SHP77 (cell line): ENCODE data around the gene LRRC3.
A peak's percentile ranks its signal among the peaks of the same experiment; 100 is the strongest.
"Not testable (repeated sequence)": the region's sequence is repeated elsewhere in the genome, so short reads cannot be mapped to it uniquely, and the experiment has no call there.

Experiments
- DNase-seq, 2 experiments: peaks; one replicate each; lab custom pipeline; 2025; lab: John Stamatoyannopoulos, UW

LRRC3 gene

DNA sequence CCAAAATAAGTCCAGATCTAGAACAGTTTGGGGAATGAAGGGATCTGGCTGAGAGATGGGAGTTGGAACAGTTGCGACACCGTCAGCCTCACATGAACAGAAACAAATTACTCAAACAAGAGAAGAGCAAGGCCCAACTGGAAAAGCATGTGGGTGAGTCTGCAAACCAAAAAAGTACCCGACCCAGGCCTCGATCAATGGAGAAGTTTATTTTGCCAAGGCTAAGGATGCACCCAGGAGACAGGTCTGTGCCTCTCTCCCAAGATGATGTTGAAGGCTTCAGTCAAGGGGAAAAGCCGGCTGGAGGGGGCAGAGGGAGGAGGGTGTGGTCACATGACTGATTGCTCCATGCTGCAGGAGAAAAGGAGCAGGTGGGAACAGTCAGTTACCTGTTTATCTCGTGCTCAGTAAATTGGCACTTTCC is 42.4 kb downstream of the LRRC3 start:
- no peak for DNase-seq

DNA sequence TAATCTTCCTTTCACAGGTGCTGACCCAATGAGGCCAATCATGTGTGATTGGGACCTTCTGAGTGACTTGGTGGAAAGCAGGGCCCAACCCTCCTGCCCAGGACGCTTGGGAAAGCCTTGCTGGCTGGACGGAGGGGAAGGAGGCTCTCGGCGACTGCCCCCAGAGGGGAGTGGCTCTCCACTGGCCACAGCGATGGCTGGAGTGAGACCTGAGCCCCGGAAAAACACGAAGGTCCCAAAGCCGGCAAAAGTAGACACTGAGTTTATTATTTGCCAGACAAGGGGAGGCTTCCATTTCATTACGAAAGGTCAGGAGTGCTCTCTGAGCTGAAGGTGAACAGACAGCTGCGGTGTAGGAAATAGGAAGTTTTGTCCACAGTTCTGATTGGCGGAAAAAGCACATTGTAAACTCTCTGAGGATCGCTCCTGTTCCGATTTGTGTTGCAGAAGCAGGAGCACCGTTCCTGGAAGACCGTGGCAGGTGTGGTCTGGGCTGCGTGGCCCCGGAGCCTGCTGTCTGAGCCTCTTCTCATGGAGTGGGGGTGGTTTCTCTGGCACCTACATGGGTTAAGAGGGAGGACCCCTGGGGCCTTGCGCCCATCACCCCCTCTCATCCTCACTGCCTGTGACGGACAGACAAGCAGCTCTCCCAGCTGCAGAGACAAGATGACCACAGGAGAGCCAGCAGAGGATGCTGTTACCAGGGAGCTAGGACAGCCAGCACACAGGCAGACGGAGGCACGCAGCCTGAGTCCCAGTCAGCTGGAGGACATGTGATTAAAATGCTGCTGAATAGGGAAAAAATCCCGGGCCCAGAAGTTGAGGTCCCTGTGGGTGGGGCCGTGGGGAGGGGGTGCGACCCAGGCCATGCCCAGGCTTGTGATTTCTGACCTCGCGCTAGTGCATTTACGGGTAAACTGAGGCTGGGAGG is 43.2 kb downstream of the LRRC3 start:
- peak; percentile 19 to 26 for DNase-seq

DNA sequence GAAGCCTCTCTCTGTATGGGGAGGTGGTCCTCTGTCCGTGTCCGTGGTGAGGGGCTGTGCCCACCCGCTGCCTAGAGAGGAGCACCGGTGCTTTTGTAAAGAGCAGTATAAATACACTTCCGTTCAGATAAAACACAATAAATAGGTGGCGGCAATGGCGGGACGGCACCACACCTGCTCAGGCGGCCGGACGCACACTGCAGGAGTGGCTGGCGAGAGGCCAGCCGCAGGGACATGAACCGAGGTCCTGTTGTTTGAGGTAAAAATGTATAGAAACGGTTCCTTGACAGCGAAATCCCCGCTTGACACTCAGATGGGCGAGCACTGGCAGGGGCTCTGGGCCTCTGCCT is 43.9 kb downstream of the LRRC3 start:
- no peak for DNase-seq

DNA sequence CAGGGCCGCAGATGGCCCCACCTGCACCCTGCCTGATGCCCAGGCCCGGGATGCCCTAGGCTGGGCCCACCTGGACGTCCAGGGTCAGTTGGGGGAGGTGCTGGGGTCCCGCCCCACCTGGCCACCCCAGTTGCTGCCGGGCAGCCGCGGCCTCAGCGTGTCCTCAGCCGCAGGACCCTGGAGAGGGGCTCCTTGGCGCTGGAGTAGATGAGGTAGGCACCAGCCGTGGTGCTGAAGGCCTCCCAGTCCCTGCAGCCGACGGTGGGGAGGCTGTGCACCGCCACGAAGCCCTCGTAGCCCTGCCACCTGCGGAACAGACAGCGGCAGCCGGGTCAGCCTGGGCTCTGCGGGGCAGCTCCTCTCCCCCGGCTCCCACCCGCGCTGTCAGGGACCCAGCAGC is 44.3 kb downstream of the LRRC3 start:
- no peak for DNase-seq

DNA sequence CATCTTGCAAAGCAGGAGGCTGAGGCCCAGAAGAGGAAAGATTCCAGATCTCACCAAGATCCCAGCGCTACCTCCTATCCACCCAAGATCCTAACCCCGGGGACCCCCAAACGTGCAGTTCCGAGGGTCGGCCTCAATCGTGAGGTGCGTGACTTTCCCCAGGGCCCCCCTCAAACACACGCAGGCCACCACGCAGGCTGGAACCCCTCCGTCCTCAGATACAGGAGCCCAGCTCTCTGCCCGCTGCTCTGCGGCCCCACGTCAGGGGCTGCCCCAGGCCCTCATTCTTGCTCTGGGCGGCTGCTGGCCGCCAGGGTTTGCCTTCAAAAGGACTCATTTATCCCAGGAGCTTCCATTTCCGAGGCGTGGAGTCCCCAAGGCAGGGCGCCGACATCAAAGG is 44.8 kb downstream of the LRRC3 start:
- no peak for DNase-seq

DNA sequence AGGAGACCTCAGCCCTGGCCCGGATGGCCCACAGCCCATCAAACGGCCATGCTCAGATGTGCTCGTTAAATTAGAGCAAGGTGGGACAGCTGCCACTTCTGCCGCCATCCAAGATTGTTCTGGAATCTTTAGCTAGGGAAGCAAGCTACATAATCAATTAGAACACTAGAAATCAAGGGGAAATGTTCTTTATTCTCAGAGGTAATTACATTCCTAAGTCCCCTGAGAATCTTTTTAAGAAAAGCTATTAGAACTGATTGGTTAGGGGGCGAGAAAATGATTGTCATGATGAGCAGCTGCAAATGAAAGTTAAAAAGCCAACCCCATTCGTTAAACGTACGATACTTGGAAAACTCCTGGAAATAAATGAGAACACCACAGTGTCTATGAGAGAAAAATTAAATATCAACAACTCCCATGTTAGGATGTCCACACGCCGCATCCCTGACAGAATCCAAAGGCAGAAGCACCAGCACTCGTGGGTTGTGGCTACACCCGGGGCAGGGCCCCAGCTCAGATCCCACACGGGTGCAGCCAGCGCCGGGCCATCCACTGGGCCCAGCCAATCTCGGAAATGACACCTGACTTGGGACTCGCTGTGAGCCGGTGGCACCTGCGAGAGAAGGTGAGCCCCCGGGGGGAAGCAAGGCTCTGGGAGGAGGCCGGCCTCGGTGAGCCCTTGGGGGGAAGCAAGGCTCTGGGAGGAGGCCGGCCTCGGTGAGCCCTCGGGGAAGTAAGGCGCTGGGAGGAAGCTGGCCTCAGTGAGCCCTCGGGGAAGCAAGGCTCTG is 47.1 kb downstream of the LRRC3 start:
- DNase-seq, result no peak

DNA sequence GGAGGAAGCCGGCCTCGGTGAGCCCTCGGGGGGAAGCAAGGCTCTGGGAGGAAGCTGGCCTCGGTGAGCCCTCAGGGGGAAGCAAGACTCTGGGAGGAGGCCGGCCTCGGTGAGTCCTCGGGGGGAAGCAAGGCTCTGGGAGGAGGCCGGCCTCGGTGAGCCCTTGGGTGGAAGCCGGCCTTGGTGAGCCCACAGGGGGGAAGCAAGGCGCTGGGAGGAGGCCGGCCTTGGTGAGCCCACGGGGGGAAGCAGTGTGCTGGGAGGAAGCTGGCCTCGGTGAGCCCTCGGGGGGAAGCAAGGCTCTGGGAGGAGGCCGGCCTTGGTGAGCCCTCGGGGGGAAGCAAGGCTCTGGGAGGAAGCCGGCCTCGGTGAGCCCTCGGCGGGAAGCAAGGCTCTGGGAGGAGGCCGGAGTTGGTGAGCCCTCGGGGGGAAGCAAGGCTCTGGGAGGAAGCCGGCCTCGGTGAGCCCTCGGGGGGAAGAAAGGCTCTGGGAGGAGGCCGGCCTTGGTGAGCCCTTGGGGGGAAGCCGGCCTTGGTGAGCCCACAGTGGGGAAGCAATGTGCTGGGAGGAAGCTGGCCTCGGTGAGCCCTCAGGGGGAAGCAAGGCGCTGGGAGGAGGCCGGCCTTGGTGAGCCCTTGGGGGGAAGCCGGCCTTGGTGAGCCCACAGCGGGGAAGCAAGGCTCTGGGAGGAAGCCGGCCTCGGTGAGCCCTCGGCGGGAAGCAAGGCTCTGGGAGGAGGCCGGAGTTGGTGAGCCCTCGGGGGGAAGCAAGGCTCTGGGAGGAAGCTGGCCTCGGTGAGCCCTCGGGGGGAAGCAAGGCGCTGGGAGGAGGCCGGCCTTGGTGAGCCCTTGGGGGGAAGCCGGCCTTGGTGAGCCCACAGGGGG is 47.9 kb downstream of the LRRC3 start:
- not testable (repeated sequence) for DNase-seq

DNA sequence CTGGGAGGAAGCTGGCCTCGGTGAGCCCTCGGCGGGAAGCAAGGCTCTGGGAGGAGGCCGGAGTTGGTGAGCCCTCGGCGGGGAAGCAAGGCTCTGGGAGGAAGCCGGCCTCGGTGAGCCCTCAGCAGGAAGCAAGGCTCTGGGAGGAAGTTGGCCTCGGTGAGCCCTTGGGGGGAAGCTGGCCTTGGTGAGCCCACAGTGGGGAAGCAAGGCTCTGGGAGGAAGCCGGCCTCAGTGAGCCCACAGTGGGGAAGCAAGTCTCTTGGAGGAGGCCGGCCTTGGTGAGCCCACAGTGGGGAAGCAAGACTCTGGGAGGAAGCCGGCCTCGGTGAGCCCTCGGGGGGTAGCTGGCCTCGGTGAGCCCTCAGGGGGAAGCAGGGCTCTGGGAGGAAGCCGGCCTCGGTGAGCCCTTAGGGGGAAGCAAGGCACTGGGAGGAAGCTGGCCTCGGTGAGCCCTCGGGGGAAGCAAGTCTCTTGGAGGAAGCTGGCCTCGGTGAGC is 48.6 kb downstream of the LRRC3 start:
- no peak for DNase-seq

DNA sequence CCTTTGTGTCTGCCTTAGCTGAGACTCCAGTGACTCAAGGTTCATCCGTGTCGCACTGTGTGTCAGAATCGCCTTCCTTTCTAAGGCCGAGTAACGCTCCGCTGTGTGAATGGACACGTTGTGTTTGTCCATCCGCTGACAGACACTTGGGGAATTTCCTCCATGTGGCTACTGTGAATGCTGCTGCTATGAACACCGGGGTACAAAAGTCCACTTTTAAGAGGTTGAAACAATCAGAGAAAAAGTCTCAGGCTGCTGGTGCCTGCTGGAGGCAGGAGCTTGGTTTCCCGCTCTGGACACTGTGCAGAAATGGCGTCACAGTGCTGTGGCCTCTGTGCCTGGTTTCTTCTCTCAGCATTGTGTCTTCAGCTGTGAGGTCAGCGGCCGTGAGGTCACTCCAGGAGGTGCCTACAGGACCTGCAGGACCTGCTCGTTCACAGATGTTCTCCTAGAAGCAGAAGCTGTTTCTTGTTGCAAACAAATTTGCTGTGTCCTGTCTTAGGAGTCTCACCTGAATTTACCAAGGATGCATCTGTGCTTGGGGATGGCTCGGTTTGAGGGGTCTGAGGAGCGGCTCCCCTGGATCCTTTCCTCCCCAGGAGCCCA is 50.5 kb downstream of the LRRC3 start:
- no peak for DNase-seq

DNA sequence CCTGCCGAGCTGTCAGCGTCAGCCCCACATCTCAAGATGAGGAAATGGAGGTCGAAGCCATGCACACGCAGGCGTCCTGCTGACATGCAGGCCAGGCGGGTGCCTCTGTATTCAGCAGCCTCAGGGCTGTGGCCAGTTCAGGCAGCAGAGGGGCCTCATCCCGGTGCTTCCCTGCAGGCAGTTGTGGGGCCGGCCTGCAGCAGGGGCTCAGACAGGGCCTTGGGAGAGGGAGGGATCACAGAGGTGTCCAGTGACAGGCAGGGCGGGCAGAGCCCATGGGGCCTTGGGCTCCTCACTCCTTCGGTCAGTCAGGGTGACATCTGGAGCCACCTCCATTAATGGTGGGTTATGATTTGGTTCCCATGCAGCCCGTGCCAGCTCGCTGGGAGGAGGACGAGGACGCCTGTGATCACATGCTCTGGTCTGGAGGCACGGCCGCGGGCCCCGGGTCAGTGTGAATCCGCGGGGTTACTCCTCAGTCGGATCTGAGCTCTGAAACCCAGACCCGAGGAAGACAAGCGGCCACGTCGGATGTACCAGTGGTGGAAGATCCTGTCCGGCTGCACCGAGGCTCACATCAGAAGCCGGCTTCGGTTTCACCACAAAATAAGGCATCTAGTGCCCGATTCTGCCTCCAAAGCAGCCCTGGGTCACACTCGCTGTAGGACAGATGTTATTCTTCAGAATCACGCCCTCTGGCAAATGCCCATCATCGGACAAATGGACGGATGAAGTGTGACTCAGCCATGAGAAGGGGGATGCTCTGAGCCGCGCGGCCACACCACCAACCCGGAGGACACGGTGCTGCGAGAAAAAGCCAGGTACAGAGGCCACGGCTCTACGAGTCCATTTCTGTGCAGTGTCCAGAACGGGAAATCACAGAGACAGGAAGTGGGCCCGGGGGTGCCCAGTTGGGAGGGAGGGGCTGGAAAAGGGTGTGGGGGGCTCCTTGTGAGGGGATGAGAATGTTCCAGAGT is 51.3 kb downstream of the LRRC3 start:
- DNase-seq, result no peak

DNA sequence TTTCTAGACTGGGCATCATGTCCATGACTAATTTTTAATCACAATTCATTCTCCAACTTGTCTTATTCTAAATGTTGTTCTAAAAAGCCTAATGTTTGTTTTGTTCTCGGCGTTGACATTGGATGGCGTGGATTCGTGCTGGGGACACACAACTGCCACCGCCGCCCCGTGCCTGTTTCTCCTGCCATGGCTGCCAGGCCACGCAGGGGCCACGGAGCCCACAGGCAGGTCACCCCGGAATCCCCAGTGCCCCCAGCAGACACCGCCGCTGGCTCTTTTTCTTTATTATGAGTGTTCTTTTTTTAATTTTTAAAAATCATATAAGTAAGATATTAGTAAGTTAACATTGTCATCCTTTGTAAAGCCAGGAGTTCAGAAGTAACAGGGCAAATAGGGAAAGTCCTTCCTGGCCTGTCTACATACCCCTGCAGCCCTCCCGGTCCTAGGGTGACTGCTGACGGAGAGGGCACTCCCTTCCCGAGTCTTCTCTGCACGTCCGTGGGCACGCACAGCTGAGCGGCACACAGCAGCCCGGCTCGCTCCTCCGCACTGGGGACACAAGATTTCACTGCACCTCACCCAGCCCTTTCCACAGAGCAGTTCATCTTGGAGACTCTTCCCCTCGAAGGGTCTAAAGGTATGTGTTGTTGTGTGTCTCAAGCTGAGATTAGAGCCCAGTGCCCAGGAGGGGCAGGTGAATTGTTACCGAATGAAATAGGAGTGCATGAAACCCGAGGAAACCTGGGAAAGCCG is 52.5 kb downstream of the LRRC3 start:
- no peak for DNase-seq

DNA sequence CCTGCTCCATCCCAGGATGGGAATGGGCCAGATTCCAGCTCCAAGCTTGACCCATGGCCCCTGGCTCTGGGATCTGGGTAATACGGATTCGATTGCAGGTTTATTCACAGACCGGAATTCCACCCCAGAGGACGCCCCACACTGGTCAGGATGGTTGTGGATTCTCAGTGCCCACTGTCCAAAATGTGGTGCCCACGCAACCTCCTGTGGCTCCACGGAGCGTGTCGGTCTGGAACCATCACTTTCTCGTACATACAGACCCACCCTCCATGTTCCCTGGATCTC is 53.1 kb downstream of the LRRC3 start:
- no peak for DNase-seq

DNA sequence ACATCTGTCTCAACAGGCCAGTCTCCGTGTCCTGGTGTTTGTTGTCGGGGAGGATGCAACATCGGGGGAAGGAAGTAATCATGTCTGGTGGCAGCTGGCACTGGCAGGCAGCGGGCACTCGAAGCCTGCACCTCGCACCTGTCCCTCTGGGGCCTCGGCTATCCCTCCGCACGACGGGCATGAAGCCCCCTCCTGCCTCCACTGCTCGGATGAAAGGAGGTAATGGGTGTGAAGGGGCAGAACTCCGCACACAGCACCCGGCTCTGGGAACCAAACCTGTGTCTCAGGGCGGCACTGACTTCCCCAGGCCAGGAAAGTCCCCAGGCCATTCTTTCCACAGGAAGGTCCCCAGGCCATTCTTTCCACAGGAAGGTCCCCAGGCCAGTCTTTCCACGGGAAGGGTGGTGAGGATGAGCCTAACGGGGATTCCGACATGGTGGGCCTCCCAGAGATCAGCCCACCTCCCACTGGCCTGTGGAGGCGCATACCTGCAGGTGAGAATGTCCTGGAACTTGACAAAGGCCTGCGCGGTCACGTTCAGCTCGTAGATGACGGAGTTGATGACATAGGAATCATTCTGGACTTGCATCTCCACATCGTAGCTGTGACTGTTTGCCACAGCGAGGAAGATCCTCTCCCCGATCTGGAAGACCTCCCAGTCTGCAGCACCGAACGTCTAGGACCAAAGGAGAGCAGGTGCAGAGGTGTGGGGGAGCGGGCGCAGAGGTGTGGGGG is 53.6 kb downstream of the LRRC3 start:
- DNase-seq, result no peak

DNA sequence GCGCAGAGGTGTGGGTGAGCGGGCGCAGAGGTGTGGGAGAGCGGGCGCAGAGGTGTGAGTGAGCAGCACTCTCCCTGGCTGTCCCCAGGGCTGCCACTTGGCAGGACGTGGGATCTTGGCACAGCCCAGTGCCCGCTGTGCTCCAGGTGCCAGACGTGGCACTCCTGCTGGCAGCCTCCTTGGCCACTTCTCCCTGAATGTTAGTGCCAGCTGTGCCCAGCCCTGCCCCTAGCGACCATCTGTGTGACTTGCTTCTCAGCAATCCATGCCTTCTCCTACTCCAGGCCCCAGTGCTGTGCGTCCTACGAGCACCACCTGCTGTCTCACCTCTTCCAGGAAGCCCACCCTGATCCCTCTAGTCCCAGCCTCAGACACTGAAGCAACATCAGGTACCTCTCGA is 54.2 kb downstream of the LRRC3 start:
- DNase-seq, result peak; percentile 72 to 73

DNA sequence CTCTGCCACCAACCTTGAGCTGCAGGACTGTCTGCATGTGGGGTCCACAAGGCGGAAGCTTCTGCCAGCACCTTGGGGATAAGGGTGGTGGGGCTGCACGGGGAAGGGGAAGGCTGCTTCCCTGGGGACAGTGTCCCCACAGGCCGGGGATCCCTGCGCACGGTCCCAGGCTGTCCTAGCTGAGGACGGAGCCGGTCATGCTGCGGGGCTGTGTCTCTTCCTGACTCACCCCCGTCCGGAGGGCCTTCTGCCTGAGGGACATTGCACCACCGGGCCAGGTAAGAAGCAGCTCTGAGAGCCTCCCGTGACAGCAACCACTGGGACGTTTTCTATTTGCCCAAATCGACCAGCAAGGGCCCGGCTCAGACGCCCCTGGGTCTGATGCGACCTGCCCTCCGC is 54.8 kb downstream of the LRRC3 start:
- no peak for DNase-seq

DNA sequence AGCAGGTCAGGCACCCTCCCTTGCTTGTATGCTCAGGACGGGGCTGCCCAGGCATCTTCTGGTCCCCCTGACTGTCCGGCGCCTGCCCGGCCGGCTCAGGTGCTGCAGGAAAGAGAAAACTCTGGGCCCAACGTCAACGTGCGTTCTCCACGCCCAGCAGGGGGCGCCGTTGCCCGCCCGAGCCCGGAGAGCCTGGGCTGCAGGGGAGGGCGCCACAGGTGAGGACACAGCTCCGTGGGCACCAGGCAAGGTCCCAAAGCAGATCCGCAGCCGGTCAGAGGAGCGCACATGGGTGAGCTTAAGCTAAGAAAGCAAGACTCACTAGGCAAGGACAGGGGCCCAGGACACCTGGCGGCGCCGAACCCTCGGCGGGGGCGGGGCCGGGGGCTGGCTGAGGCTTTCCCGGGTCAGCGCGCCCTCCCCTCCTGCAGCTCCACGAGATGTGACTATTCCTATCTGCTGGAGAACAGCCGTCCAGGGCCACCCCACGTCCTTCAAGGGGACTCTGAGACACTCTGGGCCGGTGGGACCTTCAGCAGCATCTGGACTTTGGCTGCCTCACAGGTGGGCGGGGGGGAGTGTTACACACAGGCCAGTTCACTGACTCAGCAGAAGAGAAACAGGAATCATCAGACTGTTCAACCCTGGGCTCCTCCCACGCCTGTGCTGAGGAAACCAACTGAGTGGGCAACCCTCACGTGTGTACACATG is 55.4 kb downstream of the LRRC3 start:
- DNase-seq, result peak; percentile 71

DNA sequence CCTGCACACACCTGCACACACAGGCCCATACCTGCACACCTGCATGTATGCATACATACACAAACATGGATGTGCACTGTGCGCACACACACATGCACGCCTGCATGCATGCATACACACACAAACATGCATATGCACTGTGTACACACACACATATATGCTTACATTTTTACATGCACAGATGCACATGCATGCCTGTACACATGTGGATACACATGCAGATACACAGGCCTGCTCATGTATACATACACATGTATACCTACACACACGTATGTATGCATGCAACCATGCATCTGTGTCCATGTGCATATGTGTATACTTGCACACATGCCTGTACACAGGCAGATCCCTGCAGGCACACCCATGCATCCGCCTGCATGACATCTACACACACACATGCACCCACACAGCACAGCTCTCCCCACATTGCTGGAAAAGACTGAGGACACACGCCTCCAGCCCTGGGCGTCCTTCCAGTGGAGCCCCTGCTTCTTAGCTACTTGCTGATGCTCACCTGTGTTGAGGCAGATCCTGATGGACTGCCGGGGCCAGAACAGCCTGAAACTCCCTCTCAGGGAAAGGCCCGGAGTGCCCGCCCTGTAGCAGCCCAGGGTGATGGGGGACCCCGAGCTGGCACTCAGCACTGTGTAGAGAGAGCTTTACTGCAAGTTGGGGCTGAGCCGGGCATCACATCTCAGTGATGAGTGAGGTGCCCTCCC is 56.1 kb downstream of the LRRC3 start:
- DNase-seq, result no peak
